Naive thymus-derived CD4-positive, alpha-beta T cell (primary cell): ENCODE measurements around the gene PITPNB. TPM values are rescaled to one million over a fixed set of nuclear protein-coding genes. Genes with fewer than 3 reads are reported as not detected.

Source experiments
- ATAC-seq: fragments of 150-1000 bp; cut with Tn5 transposase; 2 replicates; pipeline ENCODE4 v1.10.0; 2021; ENCODE audit warnings: mild to moderate bottlenecking, moderate library complexity
- CTCF ChIA-PET: fragments of 350-600 bp; sonication (Branson Sonifier 250); formaldehyde crosslinking; loops from one replicate; lab custom pipeline; 2021; ENCODE audit warnings: antibody characterized with exemption; lab: Charles Lee
- POLR2A ChIA-PET: fragments of 350-600 bp; sonication (Branson Sonifier 250); formaldehyde crosslinking; loops from one replicate; lab custom pipeline; 2021; ENCODE audit warnings: antibody characterized with exemption, inconsistent platforms; lab: Charles Lee
- DNase-seq, 9 donors: peaks; one replicate each; pipeline versions ENCODE4 v3.0.0 to v3.0.0-alpha.2; 2020 to 2022; ENCODE audit warnings: mixed read lengths in 1 of 9
- H3K27ac ChIP-seq: one replicate; pipeline ENCODE4 v1.7.0; 2013; ENCODE audit warnings: mild to moderate bottlenecking, low read depth, low read length, moderate library complexity
- H3K27me3 ChIP-seq, 2 donors: one replicate each; pipeline ENCODE4 v1.7.0; 2013; ENCODE audit warnings: low read length in 2 of 2, mild to moderate bottlenecking in 2 of 2, moderate library complexity in 2 of 2; ENCODE audit not compliant: control insufficient read depth in 2 of 2, insufficient read depth in 2 of 2
- H3K36me3 ChIP-seq, 3 experiments: 1 replicate in 2 of 3; 2 replicates in 1 of 3; pipeline ENCODE4 v1.7.0; 2013; ENCODE audit warnings: low read length in 3 of 3, mild to moderate bottlenecking in 3 of 3, moderate library complexity in 1 of 3; ENCODE audit not compliant: insufficient read depth in 3 of 3, control insufficient read depth in 2 of 3
- H3K4me1 ChIP-seq, 2 donors: one replicate each; pipeline ENCODE4 v1.7.0; 2013; ENCODE audit warnings: low read length in 2 of 2, mild to moderate bottlenecking in 2 of 2, moderate library complexity in 1 of 2; ENCODE audit not compliant: control insufficient read depth in 2 of 2, insufficient read depth in 2 of 2
- H3K4me3 ChIP-seq: 2 replicates; pipeline ENCODE4 v1.7.0; 2013; ENCODE audit warnings: mild to moderate bottlenecking, low read length
- H3K9me3 ChIP-seq, 3 experiments: 1 replicate in 2 of 3; 2 replicates in 1 of 3; pipeline ENCODE4 v1.7.0; 2013; ENCODE audit warnings: low read length in 3 of 3; ENCODE audit not compliant: control insufficient read depth in 2 of 3
- H3K27ac Mint-ChIP-seq, 9 donors: one replicate each; pipeline ENCODE4 v1.8.0; 2020 to 2022; ENCODE audit warnings: mixed read lengths in 9 of 9, mild to moderate bottlenecking in 8 of 9, moderate library complexity in 5 of 9, inconsistent platforms in 2 of 9
- H3K27me3 Mint-ChIP-seq, 5 donors: one replicate each; pipeline ENCODE4 v1.8.0; 2021 to 2022; ENCODE audit warnings: mixed read lengths in 5 of 5, mild to moderate bottlenecking in 1 of 5
- H3K36me3 Mint-ChIP-seq, 5 donors: one replicate each; pipeline ENCODE4 v1.8.0; 2020 to 2022; ENCODE audit warnings: mixed read lengths in 5 of 5, mild to moderate bottlenecking in 3 of 5, inconsistent platforms in 1 of 5
- H3K4me1 Mint-ChIP-seq, 7 donors: one replicate each; pipeline ENCODE4 v1.8.0; 2020 to 2022; ENCODE audit warnings: mixed read lengths in 7 of 7, mild to moderate bottlenecking in 3 of 7, inconsistent platforms in 1 of 7
- H3K4me3 Mint-ChIP-seq, 10 donors: one replicate each; pipeline ENCODE4 v1.8.0; 2020 to 2022; ENCODE audit warnings: mild to moderate bottlenecking in 10 of 10, mixed read lengths in 10 of 10, moderate library complexity in 6 of 10, inconsistent platforms in 2 of 10
- H3K9me3 Mint-ChIP-seq, 11 donors: one replicate each; pipeline ENCODE4 v1.8.0; 2020 to 2022; ENCODE audit warnings: mixed read lengths in 11 of 11, mild to moderate bottlenecking in 4 of 11, inconsistent platforms in 1 of 11, moderate library complexity in 1 of 11
- intact Hi-C, 2 donors: fragments of 100-400 bp; cut with micrococcal nuclease; formaldehyde crosslinking; loops; one replicate each; pipeline ENCODE4 v1.15.1; 2023
- polyA plus RNA-seq, 2 donors: library from polyadenylated mRNA; unstranded; fragments of 300-500 nt; fragmentation: Illumina TruSeq; gene quantifications; one replicate each; pipeline ENCODE4 v1.2.3, GENCODE V29; 2021
- total RNA-seq, 6 experiments: library from RNA in 5 of 6; stranded (reverse) in 5 of 6; gene quantifications; 1 replicate in 5 of 6; 2 replicates in 1 of 6; pipeline ENCODE4 v1.2.3 and lab custom pipeline; 2021 to 2026

PITPNB gene
- total and polyA plus RNA-seq, 7 experiments from 2014 or later, result 56.3 to 98.8 (median 62.8) TPM

GRCh38 chr22:27814993-27815392 lies 104.1 kb downstream of the PITPNB start:
- Mint-ChIP-seq H3K9me3 (peaks cover 0 to 2% (median 0%) of the 10 kb centered on the region in 11 donors), H3K27me3 (peaks cover 0 to 9% (median 7%) of the 10 kb centered on the region in 5 donors), H3K4me1 (no peaks in the 10 kb centered on the region), H3K36me3 (no peaks in the 10 kb centered on the region), H3K27ac (no peak overlapping the region), H3K4me3 (no peak overlapping the region)
- Histone ChIP-seq H3K27ac (no peak overlapping the region), H3K36me3 (no peaks in the 10 kb centered on the region), H3K27me3 (no peaks in the 10 kb centered on the region), H3K4me1 (no peaks in the 10 kb centered on the region), H3K9me3 (no peaks in the 10 kb centered on the region), H3K4me3 (no peak overlapping the region)
- ATAC-seq (no peak), DNase-seq (no peak)
- ChIA-PET CTCF (no interaction called here), POLR2A (no interaction called here)
- intact Hi-C loops, result no loop called here

GRCh38 chr22:27811778-27812177 lies 107.3 kb downstream of the PITPNB start:
- Histone ChIP-seq H3K9me3 (no peaks in the 10 kb centered on the region), H3K36me3 (no peaks in the 10 kb centered on the region), H3K27me3 (no peaks in the 10 kb centered on the region), H3K4me1 (no peaks in the 10 kb centered on the region), H3K4me3 (no peak overlapping the region), H3K27ac (no peak overlapping the region)
- Mint-ChIP-seq H3K4me3 (no peak overlapping the region), H3K4me1 (no peaks in the 10 kb centered on the region), H3K27ac (no peak overlapping the region), H3K36me3 (no peaks in the 10 kb centered on the region), H3K9me3 (no peaks in the 10 kb centered on the region), H3K27me3 (peaks cover 0 to 25% (median 7%) of the 10 kb centered on the region in 5 donors)
- ChIA-PET POLR2A (no interaction called here), CTCF (no interaction called here)
- ATAC-seq (no peak), DNase-seq (no peak)
- intact Hi-C loops, result no loop called here

- Mint-ChIP-seq H3K4me1 (peaks cover 0 to 2% (median 0%) of the 10 kb centered on the region in 7 donors), H3K9me3 (no peaks in the 10 kb centered on the region), H3K27me3 (peaks cover 1 to 31% (median 11%) of the 10 kb centered on the region in 5 donors), H3K27ac (no peak overlapping the region), H3K4me3 (no peak overlapping the region), H3K36me3 (no peaks in the 10 kb centered on the region)
- Histone ChIP-seq H3K9me3 (no peaks in the 10 kb centered on the region), H3K27ac (no peak overlapping the region), H3K27me3 (no peaks in the 10 kb centered on the region), H3K36me3 (no peaks in the 10 kb centered on the region), H3K4me3 (no peak overlapping the region), H3K4me1 (no peaks in the 10 kb centered on the region)
- POLR2A ChIA-PET, result interaction anchor here (0.6 kb wide), 1 partner anchor 634 kb away, joined by 3 read pairs; no protein-coding TSS in a partner anchor
- DNase-seq (no peak), ATAC-seq (no peak)
- CTCF ChIA-PET, result no interaction called here
- intact Hi-C loops, result no loop called here
Observed at GRCh38 chr22:27810609-27811151, 108.4 kb downstream of the PITPNB start.

GRCh38 chr22:27809700-27810608 lies 109.1 kb downstream of the PITPNB start:
- peaks cover 7 to 38% (median 19%) of the 10 kb centered on the region in 5 donors for H3K27me3 Mint-ChIP-seq
- CTCF ChIA-PET, result no interaction called here
- no peak overlapping the region for H3K27ac Mint-ChIP-seq
- no peaks in the 10 kb centered on the region for H3K9me3 ChIP-seq
- no peak overlapping the region for H3K4me3 ChIP-seq
- peaks cover 0 to 7% (median 6%) of the 10 kb centered on the region in 7 donors for H3K4me1 Mint-ChIP-seq
- H3K36me3 Mint-ChIP-seq, result no peaks in the 10 kb centered on the region
- no peaks in the 10 kb centered on the region for H3K36me3 ChIP-seq
- DNase-seq, result no peak
- H3K27ac ChIP-seq, result no peak overlapping the region
- H3K9me3 Mint-ChIP-seq, result no peaks in the 10 kb centered on the region
- intact Hi-C loops, result loop anchor here (10.0 kb wide), 3 partner anchors 405 to 1055 kb away; no protein-coding TSS in a partner anchor
- no peaks in the 10 kb centered on the region for H3K27me3 ChIP-seq
- peaks cover under 1 to 1% of the 10 kb centered on the region in 2 donors for H3K4me1 ChIP-seq
- POLR2A ChIA-PET, result interaction anchor here (0.6 kb wide), 1 partner anchor 633 kb away, joined by 3 read pairs; no protein-coding TSS in a partner anchor
- H3K4me3 Mint-ChIP-seq, result no peak overlapping the region
- no peak for ATAC-seq

- peaks cover 11 to 45% (median 21%) of the 10 kb centered on the region in 5 donors for H3K27me3 Mint-ChIP-seq
- intact Hi-C loops, result loop anchor here (10.0 kb wide), 3 partner anchors 404 to 1054 kb away; no protein-coding TSS in a partner anchor
Observed at GRCh38 chr22:27809226-27809603, 109.8 kb downstream of the PITPNB start.

GRCh38 chr22:27808451-27809225 lies 110.4 kb downstream of the PITPNB start:
- ATAC-seq (no peak), DNase-seq (no peak)
- intact Hi-C loops, result loop anchor here (10.0 kb wide), 3 partner anchors 404 to 1054 kb away; no protein-coding TSS in a partner anchor
- Mint-ChIP-seq H3K9me3 (no peaks in the 10 kb centered on the region), H3K27me3 (peaks cover 11 to 45% (median 24%) of the 10 kb centered on the region in 5 donors), H3K27ac (no peak overlapping the region), H3K4me1 (peaks cover 4 to 15% (median 11%) of the 10 kb centered on the region in 7 donors), H3K4me3 (no peak overlapping the region), H3K36me3 (no peaks in the 10 kb centered on the region)
- CTCF ChIA-PET, result no interaction called here
- Histone ChIP-seq H3K27me3 (no peaks in the 10 kb centered on the region), H3K27ac (no peak overlapping the region), H3K36me3 (no peaks in the 10 kb centered on the region), H3K9me3 (no peaks in the 10 kb centered on the region), H3K4me1 (peaks cover 3 to 8% of the 10 kb centered on the region in 2 donors), H3K4me3 (no peak overlapping the region)
- POLR2A ChIA-PET, result no interaction called here

More at GRCh38 chr22:27809226-27809603, 109.8 kb downstream of the PITPNB start:
- ATAC-seq (no peak), DNase-seq (no peak)
- Histone ChIP-seq H3K27ac (no peak overlapping the region), H3K4me1 (peaks cover 3 to 8% of the 10 kb centered on the region in 2 donors), H3K4me3 (no peak overlapping the region), H3K36me3 (no peaks in the 10 kb centered on the region), H3K9me3 (no peaks in the 10 kb centered on the region), H3K27me3 (no peaks in the 10 kb centered on the region)
- Mint-ChIP-seq H3K4me3 (no peak overlapping the region), H3K36me3 (no peaks in the 10 kb centered on the region), H3K27ac (no peak overlapping the region), H3K4me1 (peaks cover 4 to 13% (median 9%) of the 10 kb centered on the region in 7 donors), H3K9me3 (no peaks in the 10 kb centered on the region)
- POLR2A ChIA-PET, result no interaction called here
- CTCF ChIA-PET, result no interaction called here
